Measurements from ENCODE around the gene RAI14.

RAI14 gene

DNA sequence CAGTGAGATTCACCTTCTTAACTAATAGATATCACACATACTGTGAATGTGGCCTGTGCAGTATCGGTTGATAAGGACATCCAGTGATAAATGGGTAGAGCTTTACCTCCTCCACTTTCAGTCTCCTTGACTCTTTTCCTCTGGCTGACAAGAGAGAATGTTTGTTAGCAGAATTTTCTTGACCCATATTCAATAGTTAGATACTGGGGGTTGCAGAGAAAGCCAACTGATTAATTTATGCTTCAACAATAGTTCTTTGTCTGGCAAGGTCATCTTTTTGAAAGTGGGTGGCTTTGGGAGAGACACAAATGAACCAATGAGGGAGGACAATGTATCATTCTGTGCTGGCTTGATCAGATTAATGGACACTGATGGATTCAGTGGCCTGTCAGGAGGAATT, 213.1 kb downstream of the RAI14 start:
- H3K4me1 Mint-ChIP-seq = no peaks in the 10 kb centered on the region
- ATAC-seq (replicated peaks) (no peak), DNase-seq (no peak)
- no peaks in the 10 kb centered on the region for H3K9me3 Mint-ChIP-seq
- no peaks in the 10 kb centered on the region for H3K36me3 Mint-ChIP-seq
- H3K4me3 Mint-ChIP-seq = no peak overlapping the region
- H3K27me3 Mint-ChIP-seq = peaks cover 0 to 5% of the 10 kb centered on the region in 2 donors
- no peak overlapping the region for H3K27ac Mint-ChIP-seq

- H3K4me3 Mint-ChIP-seq = no peak overlapping the region
- peaks cover 0 to under 1% of the 10 kb centered on the region in 2 donors for H3K9me3 Mint-ChIP-seq
- peaks cover 0 to under 1% of the 10 kb centered on the region in 2 donors for H3K36me3 Mint-ChIP-seq
Measured at GRCh38 chr5:34870382-34870781, 214.3 kb downstream of the RAI14 start.

GRCh38 chr5:34876275-34876674, 220.1 kb downstream of the RAI14 start:
- Mint-ChIP-seq H3K4me1 (no peaks in the 10 kb centered on the region), H3K36me3 (peaks cover 0 to 6% of the 10 kb centered on the region in 2 donors), H3K9me3 (peaks cover 9 to 17% of the 10 kb centered on the region in 2 donors), H3K27me3 (peaks cover 5 to 7% of the 10 kb centered on the region in 2 donors), H3K4me3 (no peak overlapping the region), H3K27ac (no peak overlapping the region)
- ATAC-seq (replicated peaks) (no peak), DNase-seq (no peak)

More at GRCh38 chr5:34870382-34870781, 214.3 kb downstream of the RAI14 start:
- peaks cover 0 to 5% of the 10 kb centered on the region in 2 donors for H3K27me3 Mint-ChIP-seq
- H3K27ac Mint-ChIP-seq = no peak overlapping the region
- no peak for ATAC-seq (replicated peaks)
- H3K4me1 Mint-ChIP-seq = no peaks in the 10 kb centered on the region
- DNase-seq = no peak

DNA sequence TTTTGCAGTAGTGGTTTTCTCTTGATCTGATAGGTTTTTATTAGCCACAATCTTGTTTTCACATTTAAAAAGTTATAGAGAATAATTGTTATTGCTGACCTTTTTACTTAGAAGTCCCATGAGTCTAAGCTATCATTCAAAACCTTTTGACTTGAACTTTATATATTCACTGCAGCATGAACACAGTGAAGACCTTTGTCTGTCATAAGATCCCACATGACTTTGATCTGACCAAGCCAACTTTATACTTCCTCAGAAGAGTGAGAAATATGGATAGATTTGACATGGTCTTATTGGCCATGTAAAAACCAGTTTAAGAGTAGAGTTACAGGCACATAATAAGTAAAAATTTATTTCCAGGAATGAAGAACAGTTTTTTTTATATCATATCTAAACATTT, 225.1 kb downstream of the RAI14 start:
- Mint-ChIP-seq H3K9me3 (peaks cover 6 to 7% of the 10 kb centered on the region in 2 donors), H3K4me1 (no peaks in the 10 kb centered on the region), H3K36me3 (no peaks in the 10 kb centered on the region), H3K4me3 (no peak overlapping the region), H3K27ac (no peak overlapping the region), H3K27me3 (peaks cover 7% of the 10 kb centered on the region in 2 donors)
- no peak for DNase-seq
- ATAC-seq (replicated peaks) = no peak
